ENCODE measurements around the gene LSP1. TPM values are rescaled to one million over a fixed set of nuclear protein-coding genes. Genes with fewer than 3 reads are reported as not detected.

Gene LSP1
- total and polyA plus RNA-seq, 2 donors from 2014 or later = 8.4 to 26.1 TPM

DNA sequence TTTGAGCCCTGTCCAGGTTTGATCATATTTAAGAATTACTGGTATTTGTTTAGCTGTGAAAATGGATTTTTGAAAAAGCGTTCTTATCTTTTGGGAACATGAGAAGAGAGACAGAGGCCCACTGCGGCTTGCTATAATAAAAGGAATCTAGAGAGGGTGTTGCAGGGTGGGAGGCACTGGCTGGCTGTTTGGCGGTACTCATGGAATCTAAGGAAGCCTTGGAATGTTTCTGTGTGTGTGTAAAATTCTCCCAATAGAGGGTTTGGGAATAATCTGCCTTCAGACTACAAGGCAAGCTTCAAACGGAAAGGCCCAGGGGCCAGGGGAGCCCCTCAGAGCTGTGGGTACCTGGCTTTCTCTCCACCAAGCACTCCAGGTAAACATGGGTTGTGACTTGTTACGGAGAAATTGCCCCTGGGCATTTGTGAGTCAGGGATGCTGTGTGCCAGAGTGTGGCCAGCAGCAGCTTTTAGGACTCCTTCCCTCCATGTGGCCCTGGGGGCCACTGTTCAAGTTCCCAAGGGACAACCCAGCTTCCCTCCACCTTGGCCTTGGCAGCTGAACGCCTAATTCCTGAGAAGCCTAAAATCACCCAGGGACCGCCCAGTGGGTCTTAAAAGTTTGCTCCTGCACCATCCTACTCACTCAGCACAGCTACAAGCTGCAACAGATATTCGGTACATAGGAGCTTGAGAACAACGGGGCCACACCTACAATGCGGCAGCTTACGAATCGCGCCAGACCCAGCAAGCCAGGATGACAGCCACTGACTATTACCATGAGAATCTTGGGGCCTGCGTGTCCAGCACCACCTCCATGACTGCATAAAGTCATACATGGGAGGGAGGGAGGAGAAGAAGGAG lies 32.2 kb upstream of the LSP1 start:
- H3K36me3 ChIP-seq (ENCODE audit: control insufficient read depth in 2 of 3, insufficient read depth in 3 of 3, low read length in 3 of 3) = no peaks in the 10 kb centered on the region
- intact Hi-C loops (cut with DNase I) = no loop called here
- H3K27ac ChIP-seq (ENCODE audit: low read depth in 2 of 2, low read length in 2 of 2) = no peak overlapping the region
- no peaks in the 10 kb centered on the region for H3K4me1 ChIP-seq (ENCODE audit: control insufficient read depth in 2 of 3, insufficient read depth in 2 of 3, low read depth in 1 of 3, low read length in 3 of 3)
- H3K9me3 ChIP-seq (ENCODE audit: control insufficient read depth in 2 of 3, insufficient read depth in 1 of 3, low read length in 3 of 3) = peaks cover 0 to 12% (median 0%) of the 10 kb centered on the region in 3 donors
- H3K9ac ChIP-seq (ENCODE audit: low read length in 3 of 3) = no peak overlapping the region
- H3K27me3 ChIP-seq (ENCODE audit: control insufficient read depth, insufficient read depth, low read length) = no peaks in the 10 kb centered on the region
- H3K4me3 ChIP-seq (ENCODE audit: low read length in 3 of 3) = no peak overlapping the region
- DNase-seq (peak in 1 of 5 donors; percentile 42), FAIRE-seq (no peak)
- TF ChIP-seq, protein P1, sequence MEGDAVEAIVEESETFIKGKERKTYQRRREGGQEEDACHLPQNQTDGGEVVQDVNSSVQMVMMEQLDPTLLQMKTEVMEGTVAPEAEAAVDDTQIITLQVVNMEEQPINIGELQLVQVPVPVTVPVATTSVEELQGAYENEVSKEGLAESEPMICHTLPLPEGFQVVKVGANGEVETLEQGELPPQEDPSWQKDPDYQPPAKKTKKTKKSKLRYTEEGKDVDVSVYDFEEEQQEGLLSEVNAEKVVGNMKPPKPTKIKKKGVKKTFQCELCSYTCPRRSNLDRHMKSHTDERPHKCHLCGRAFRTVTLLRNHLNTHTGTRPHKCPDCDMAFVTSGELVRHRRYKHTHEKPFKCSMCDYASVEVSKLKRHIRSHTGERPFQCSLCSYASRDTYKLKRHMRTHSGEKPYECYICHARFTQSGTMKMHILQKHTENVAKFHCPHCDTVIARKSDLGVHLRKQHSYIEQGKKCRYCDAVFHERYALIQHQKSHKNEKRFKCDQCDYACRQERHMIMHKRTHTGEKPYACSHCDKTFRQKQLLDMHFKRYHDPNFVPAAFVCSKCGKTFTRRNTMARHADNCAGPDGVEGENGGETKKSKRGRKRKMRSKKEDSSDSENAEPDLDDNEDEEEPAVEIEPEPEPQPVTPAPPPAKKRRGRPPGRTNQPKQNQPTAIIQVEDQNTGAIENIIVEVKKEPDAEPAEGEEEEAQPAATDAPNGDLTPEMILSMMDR (IDR thresholded peaks at IDR 0.05; ENCODE audit: borderline replicate concordance, extremely low read depth, insufficient read depth) = no peak

DNA sequence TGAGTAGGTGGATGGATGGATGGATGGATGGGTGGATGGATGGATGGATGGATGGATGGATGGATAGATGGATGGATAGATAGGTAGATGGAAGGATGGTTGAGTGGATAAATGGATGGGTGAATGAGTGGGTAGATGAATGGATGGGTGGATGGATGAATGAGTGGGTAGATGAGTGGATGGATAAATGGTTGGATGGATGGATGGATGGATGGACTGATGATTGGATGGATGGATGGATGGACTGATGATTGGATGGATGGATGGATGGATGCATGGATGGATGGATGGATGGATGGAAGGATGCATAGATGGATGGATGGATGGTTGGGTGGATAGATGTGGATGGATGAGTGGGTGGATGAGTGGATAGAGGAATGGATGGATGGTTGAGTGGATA lies 31.3 kb upstream of the LSP1 start:
- FAIRE-seq (no peak), DNase-seq (no peak)
- TF ChIP-seq, protein P1 (IDR thresholded peaks at IDR 0.05; ENCODE audit: borderline replicate concordance, extremely low read depth, insufficient read depth) = no peak
- H3K9me3 ChIP-seq (ENCODE audit: control insufficient read depth in 2 of 3, insufficient read depth in 1 of 3, low read length in 3 of 3) = peaks cover 0 to 12% (median 0%) of the 10 kb centered on the region in 3 donors
- H3K27ac ChIP-seq (ENCODE audit: low read depth in 2 of 2, low read length in 2 of 2) = no peak overlapping the region
- H3K27me3 ChIP-seq (ENCODE audit: control insufficient read depth, insufficient read depth, low read length) = no peaks in the 10 kb centered on the region
- H3K36me3 ChIP-seq (ENCODE audit: control insufficient read depth in 2 of 3, insufficient read depth in 3 of 3, low read length in 3 of 3) = no peaks in the 10 kb centered on the region
- intact Hi-C loops (cut with DNase I) = no loop called here
- no peaks in the 10 kb centered on the region for H3K4me1 ChIP-seq (ENCODE audit: control insufficient read depth in 2 of 3, insufficient read depth in 2 of 3, low read depth in 1 of 3, low read length in 3 of 3)
- H3K4me3 ChIP-seq (ENCODE audit: low read length in 3 of 3) = no peak overlapping the region
- no peak overlapping the region for H3K9ac ChIP-seq (ENCODE audit: low read length in 3 of 3)

- intact Hi-C loops (cut with DNase I) = no loop called here
- DNase-seq (no peak), FAIRE-seq (no peak)
- no peak overlapping the region for H3K9ac ChIP-seq (ENCODE audit: low read length in 3 of 3)
- TF ChIP-seq, protein P1 (IDR thresholded peaks at IDR 0.05; ENCODE audit: borderline replicate concordance, extremely low read depth, insufficient read depth) = no peak
- H3K4me1 ChIP-seq (ENCODE audit: control insufficient read depth in 2 of 3, insufficient read depth in 2 of 3, low read depth in 1 of 3, low read length in 3 of 3) = peaks cover 0 to 4% (median 0%) of the 10 kb centered on the region in 3 donors
- H3K9me3 ChIP-seq (ENCODE audit: control insufficient read depth in 2 of 3, insufficient read depth in 1 of 3, low read length in 3 of 3) = peaks cover 0 to 12% (median 0%) of the 10 kb centered on the region in 3 donors
- H3K4me3 ChIP-seq (ENCODE audit: low read length in 3 of 3) = no peak overlapping the region
- no peak overlapping the region for H3K27ac ChIP-seq (ENCODE audit: low read depth in 2 of 2, low read length in 2 of 2)
- no peaks in the 10 kb centered on the region for H3K27me3 ChIP-seq (ENCODE audit: control insufficient read depth, insufficient read depth, low read length)
- H3K36me3 ChIP-seq (ENCODE audit: control insufficient read depth in 2 of 3, insufficient read depth in 3 of 3, low read length in 3 of 3) = no peaks in the 10 kb centered on the region
Observed at GRCh38 chr11:1822648-1823375, 30.1 kb upstream of the LSP1 start.
